ENCODE measurements around the gene LRRC1. TPM values are rescaled to one million over a fixed set of nuclear protein-coding genes. Genes with fewer than 3 reads are reported as not detected.

The LRRC1 gene
- total and polyA plus RNA-seq, 2 donors (not counting 3 experiments of a cell fraction or from before 2014, with no cell fraction given) = 5.6 to 11.7 TPM

- Histone ChIP-seq H3K27ac (ENCODE audit: insufficient read depth, low read depth, low read length) (peak overlapping the region; percentile 24), H4K20me1 (replicated peaks; ENCODE audit: control insufficient read depth, extremely low read depth, insufficient read depth, low read length) (no peaks in the 10 kb centered on the region), H3K4me1 (ENCODE audit: control insufficient read depth, extremely low read depth, insufficient read depth, low read length) (peaks cover 42% of the 10 kb centered on the region), H2AFZ (ENCODE audit: low read depth, low read length) (no peak overlapping the region), H3K9ac (replicated peaks; ENCODE audit: extremely low read depth, insufficient read depth, low read length) (no peak overlapping the region), H3K4me2 (ENCODE audit: insufficient read depth, low read length) (no peak overlapping the region), H3K27me3 (ENCODE audit: control insufficient read depth in 2 of 2, insufficient read depth in 2 of 2, low read length in 2 of 2) (no peaks in the 10 kb centered on the region), H3K36me3 (ENCODE audit: control insufficient read depth in 2 of 2, extremely low read depth in 1 of 2, insufficient read depth in 2 of 2, low read length in 2 of 2) (no peaks in the 10 kb centered on the region), H3K79me2 (ENCODE audit: control insufficient read depth, insufficient read depth, low read length) (no peaks in the 10 kb centered on the region), H3K9me3 (replicated peaks; ENCODE audit: control insufficient read depth, insufficient read depth, low read length) (no peaks in the 10 kb centered on the region), H3K9me1 (replicated peaks; ENCODE audit: control insufficient read depth, extremely low read depth, insufficient read depth, low read length) (no peaks in the 10 kb centered on the region), H3K4me3 (replicated peaks in 1 of 3; ENCODE audit: insufficient read depth in 1 of 3, low read depth in 1 of 3, low read length in 3 of 3) (no peak overlapping the region)
- POLR2A ChIA-PET = no interaction called here
- no peak for FAIRE-seq
- intact Hi-C loops (cut with micrococcal nuclease) = no loop called here
- CTCF ChIA-PET = interaction anchor here (1.0 kb wide), 1 partner anchor 69 kb away, joined by 3 read pairs; no protein-coding TSS in a partner anchor
- peak; percentile 57 for DNase-seq (ENCODE audit: low read depth, low spot score)
- TF ChIP-seq JUN (IDR thresholded peaks at IDR 0.05; ENCODE audit: borderline replicate concordance, insufficient read depth, insufficient read length, low read depth) (peak; percentile 30), POLR2A (IDR thresholded peaks at IDR 0.05; ENCODE audit: low read depth, low read length) (no peak), GATA2 (IDR thresholded peaks at IDR 0.05; ENCODE audit: insufficient read depth, insufficient read length, low read depth, low read length) (no peak), EZH2 (IDR thresholded peaks at IDR 0.05; ENCODE audit: borderline replicate concordance, low read depth, low read length, severe bottlenecking) (no peak), POLR2AphosphoS5 (IDR thresholded peaks at IDR 0.05; ENCODE audit: insufficient read depth, low read depth, low read length) (no peak)
- no TSS peak for BruUV-seq (replicated peaks)
- dilution Hi-C loops (cut with MboI; ENCODE audit: extremely low pct_ligation_motif_present, low sequenced_read_pairs) = no loop called here
Observed at GRCh38 chr6:53926505-53926904, 131.7 kb downstream of the LRRC1 start.

GRCh38 chr6:53928641-53929040, 133.8 kb downstream of the LRRC1 start:
- no TSS peak for BruUV-seq (replicated peaks)
- ChIA-PET POLR2A (no interaction called here), CTCF (interaction anchor here (0.6 to 3.6 kb wide), 11 partner anchors 12 to 436 kb away, joined by 3 to 23 read pairs (median 4); partner anchors contain the start of gene LRRC1)
- no peaks in the 10 kb centered on the region for H3K36me3 ChIP-seq (ENCODE audit: control insufficient read depth in 2 of 2, extremely low read depth in 1 of 2, insufficient read depth in 2 of 2, low read length in 2 of 2)
- no peaks in the 10 kb centered on the region for H3K9me3 ChIP-seq (replicated peaks; ENCODE audit: control insufficient read depth, insufficient read depth, low read length)
- no peaks in the 10 kb centered on the region for H3K79me2 ChIP-seq (ENCODE audit: control insufficient read depth, insufficient read depth, low read length)
- H3K27me3 ChIP-seq (ENCODE audit: control insufficient read depth in 2 of 2, insufficient read depth in 2 of 2, low read length in 2 of 2) = no peaks in the 10 kb centered on the region
- H3K4me3 ChIP-seq (replicated peaks in 1 of 3; ENCODE audit: insufficient read depth in 1 of 3, low read depth in 1 of 3, low read length in 3 of 3) = no peak overlapping the region
- peak overlapping the region; percentile 63 for H3K27ac ChIP-seq (ENCODE audit: insufficient read depth, low read depth, low read length)
- H3K9ac ChIP-seq (replicated peaks; ENCODE audit: extremely low read depth, insufficient read depth, low read length) = no peak overlapping the region
- peak overlapping the region; percentile 53 for H3K4me2 ChIP-seq (ENCODE audit: insufficient read depth, low read length)
- H3K4me1 ChIP-seq (ENCODE audit: control insufficient read depth, extremely low read depth, insufficient read depth, low read length) = peaks cover 42% of the 10 kb centered on the region
- dilution Hi-C loops (cut with MboI; ENCODE audit: extremely low pct_ligation_motif_present, low sequenced_read_pairs) (no loop called here), intact Hi-C loops (cut with micrococcal nuclease) (loop anchor here (1.0 to 2.0 kb wide), 4 partner anchors 17 to 134 kb away; no protein-coding TSS in a partner anchor)
- H4K20me1 ChIP-seq (replicated peaks; ENCODE audit: control insufficient read depth, extremely low read depth, insufficient read depth, low read length) = no peaks in the 10 kb centered on the region
- TF ChIP-seq POLR2AphosphoS5 (IDR thresholded peaks at IDR 0.05; ENCODE audit: insufficient read depth, low read depth, low read length) (no peak), EZH2 (IDR thresholded peaks at IDR 0.05; ENCODE audit: borderline replicate concordance, low read depth, low read length, severe bottlenecking) (no peak), JUN (IDR thresholded peaks at IDR 0.05; ENCODE audit: borderline replicate concordance, insufficient read depth, insufficient read length, low read depth) (no peak), MAX (IDR thresholded peaks at IDR 0.05; ENCODE audit: insufficient read depth, insufficient read length) (no peak), CTCF (IDR thresholded peaks at IDR 0.05; ENCODE audit: extremely low read depth in 1 of 2, insufficient read depth in 1 of 2, low read depth in 1 of 2, low read length in 2 of 2) (no peak), FOS (IDR thresholded peaks at IDR 0.05; ENCODE audit: borderline replicate concordance, insufficient read depth, low read length) (no peak)
- no peak for FAIRE-seq
- DNase-seq (ENCODE audit: low read depth, low spot score) = no peak
- no peaks in the 10 kb centered on the region for H3K9me1 ChIP-seq (replicated peaks; ENCODE audit: control insufficient read depth, extremely low read depth, insufficient read depth, low read length)
- H2AFZ ChIP-seq (ENCODE audit: low read depth, low read length) = no peak overlapping the region
